Esophagus muscularis mucosa (tissue), 3 donors: ENCODE data around the gene CDKN2B-AS1.

Source experiments
- POLR2A ChIP-seq: fragments of 450-650 bp; IDR thresholded peaks from one replicate; pipeline ENCODE4 v1.6.1; 2017; ENCODE audit warnings: antibody characterized with exemption, moderate library complexity, mild to moderate bottlenecking, low read depth
- POLR2AphosphoS5 ChIP-seq, 2 donors: sonication (generic); formaldehyde crosslinking; IDR thresholded peaks; one replicate each; pipeline ENCODE4 v1.6.1; 2017; ENCODE audit warnings: antibody characterized with exemption in 2 of 2
- TF ChIP-seq, protein P1 (sequence below), 3 experiments: fragments of 200-600 bp in 2 of 3; fragments of 450-650 bp in 1 of 3; sonication (generic) in 2 of 3; IDR thresholded peaks; one replicate each; pipeline ENCODE4 v1.5.1; 2017 to 2019; ENCODE audit warnings: antibody characterized with exemption in 3 of 3, mild to moderate bottlenecking in 2 of 3, moderate library complexity in 1 of 3

DNA sequence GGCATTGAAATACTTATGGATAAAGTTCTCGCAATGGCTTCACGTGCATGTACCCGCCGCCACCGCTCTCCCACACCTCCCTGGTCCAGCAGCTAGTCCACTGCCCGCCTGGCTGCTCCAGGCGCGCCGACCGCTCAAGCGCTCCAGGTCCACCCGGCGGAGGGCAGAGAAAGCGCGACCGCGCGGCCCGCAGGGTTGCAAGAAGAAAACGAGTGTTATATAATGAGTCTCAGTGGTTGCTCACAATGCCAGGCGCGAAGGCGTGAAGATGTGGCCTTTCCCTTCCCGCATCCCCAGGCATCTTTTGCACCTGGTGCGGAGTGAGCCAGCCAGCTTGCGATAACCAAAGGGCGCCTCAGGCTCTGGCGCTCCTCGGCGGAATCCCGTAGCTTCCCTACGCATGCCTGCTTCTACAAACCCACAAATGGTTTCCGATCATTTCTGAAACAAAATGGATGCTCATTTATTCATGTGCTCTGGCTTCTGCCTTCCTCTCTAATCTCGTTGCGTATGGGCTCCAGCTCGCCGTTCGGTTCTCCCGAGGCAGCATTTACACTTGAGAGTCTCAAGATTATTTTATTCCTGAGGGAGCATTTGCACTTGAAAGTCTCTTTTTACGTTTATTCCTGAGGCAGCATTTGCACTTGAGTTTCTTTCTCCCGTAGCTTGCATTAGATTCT, 26.1 kb upstream of the CDKN2B-AS1 start:
- TF ChIP-seq, protein P1, sequence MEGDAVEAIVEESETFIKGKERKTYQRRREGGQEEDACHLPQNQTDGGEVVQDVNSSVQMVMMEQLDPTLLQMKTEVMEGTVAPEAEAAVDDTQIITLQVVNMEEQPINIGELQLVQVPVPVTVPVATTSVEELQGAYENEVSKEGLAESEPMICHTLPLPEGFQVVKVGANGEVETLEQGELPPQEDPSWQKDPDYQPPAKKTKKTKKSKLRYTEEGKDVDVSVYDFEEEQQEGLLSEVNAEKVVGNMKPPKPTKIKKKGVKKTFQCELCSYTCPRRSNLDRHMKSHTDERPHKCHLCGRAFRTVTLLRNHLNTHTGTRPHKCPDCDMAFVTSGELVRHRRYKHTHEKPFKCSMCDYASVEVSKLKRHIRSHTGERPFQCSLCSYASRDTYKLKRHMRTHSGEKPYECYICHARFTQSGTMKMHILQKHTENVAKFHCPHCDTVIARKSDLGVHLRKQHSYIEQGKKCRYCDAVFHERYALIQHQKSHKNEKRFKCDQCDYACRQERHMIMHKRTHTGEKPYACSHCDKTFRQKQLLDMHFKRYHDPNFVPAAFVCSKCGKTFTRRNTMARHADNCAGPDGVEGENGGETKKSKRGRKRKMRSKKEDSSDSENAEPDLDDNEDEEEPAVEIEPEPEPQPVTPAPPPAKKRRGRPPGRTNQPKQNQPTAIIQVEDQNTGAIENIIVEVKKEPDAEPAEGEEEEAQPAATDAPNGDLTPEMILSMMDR (IDR thresholded peaks at IDR 0.05) = no peak
- TF ChIP-seq POLR2AphosphoS5 (IDR thresholded peaks at IDR 0.05) = no peak
- no peak for TF ChIP-seq POLR2A
